ENCODE measurements around the gene ARHGAP20. TPM values are rescaled to one million over a fixed set of nuclear protein-coding genes. Genes with fewer than 3 reads are reported as not detected.

ARHGAP20 gene
- total and polyA plus RNA-seq, 2 of the 8 experiments (the other 6 are each of a cell fraction or from before 2014, with no cell fraction given) = 0.05 to 0.28 TPM

DNA sequence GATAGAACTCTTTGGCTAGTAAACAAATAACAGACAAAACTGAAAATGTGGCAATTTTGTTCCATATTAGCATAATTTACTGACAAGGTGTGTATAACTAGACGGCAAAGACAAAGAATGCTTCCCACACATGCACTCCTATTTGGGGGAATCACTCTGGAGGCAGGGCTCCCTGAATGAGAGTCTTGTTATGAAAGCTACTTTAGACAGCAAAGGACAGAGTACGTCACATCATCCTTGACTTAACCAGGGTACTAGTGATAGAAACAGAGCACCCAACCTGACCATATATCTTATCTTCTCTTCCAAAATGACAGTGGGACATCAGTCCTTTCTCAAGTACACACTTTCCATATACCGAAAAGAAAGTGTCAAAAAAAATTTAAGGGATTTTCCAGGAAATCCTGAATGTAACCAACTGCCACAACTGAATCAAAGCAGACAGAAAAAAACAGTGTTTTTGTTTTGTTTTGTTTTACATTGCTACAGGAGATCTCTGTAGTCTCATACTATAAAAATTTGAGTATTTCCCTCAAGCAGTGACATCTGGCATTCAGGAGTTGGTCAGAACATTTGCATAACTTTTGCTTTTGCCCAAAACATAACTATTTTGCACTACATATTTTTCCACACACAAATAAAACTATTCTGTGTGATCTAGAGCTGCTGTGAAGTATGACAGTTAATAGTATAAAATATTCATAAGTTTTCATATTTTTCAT, 98.9 kb downstream of the ARHGAP20 start:
- H2BK20ac ChIP-seq (ENCODE audit: low read length) = no peak overlapping the region
- no peak for DNase-seq (ENCODE audit: low read depth in 1 of 2, low spot score in 2 of 2)
- H4K20me1 ChIP-seq (replicated peaks in 1 of 2; ENCODE audit: control insufficient read depth in 1 of 2, insufficient read depth in 2 of 2, low read length in 2 of 2) = no peaks in the 10 kb centered on the region
- no peaks in the 10 kb centered on the region for H3K4me1 ChIP-seq (replicated peaks in 1 of 4; ENCODE audit: control insufficient read depth in 3 of 4, insufficient read depth in 4 of 4, low read length in 3 of 4)
- ChIA-PET POLR2A (ENCODE audit: partially characterized antibody) (no interaction called here), CTCF (ENCODE audit: partially characterized antibody) (no interaction called here)
- H2BK5ac ChIP-seq (ENCODE audit: low read depth, low read length) = no peak overlapping the region
- H3K9me3 ChIP-seq (ENCODE audit: insufficient read depth in 2 of 2, low read depth in 1 of 2, low read length in 1 of 2) = no peaks in the 10 kb centered on the region
- no peak overlapping the region for H3K56ac ChIP-seq (replicated peaks; ENCODE audit: insufficient read length, low read depth, low read length)
- no peak overlapping the region for H3K4ac ChIP-seq (replicated peaks; ENCODE audit: insufficient read length, low read depth, low read length)
- no peaks in the 10 kb centered on the region for H3K36me3 ChIP-seq (ENCODE audit: control insufficient read depth in 2 of 4, insufficient read depth in 4 of 4, low read length in 3 of 4)
- H2BK12ac ChIP-seq (ENCODE audit: low read depth, low read length) = no peak overlapping the region
- WGBS, 2 experiments (ENCODE audit: extremely low coverage in 1 of 2, insufficient coverage in 1 of 2, insufficient read length in 1 of 2, insufficient replicate concordance in 2 of 2, low coverage in 1 of 2, low lambda C conversion rate in 2 of 2, missing lambda C conversion rate in 1 of 2) = 89% methylated on average over 3 of the region's 3 CpGs; no CpG with 5 or more reads in 1 of the 2 experiments
- no peaks in the 10 kb centered on the region for H3K23me2 ChIP-seq (ENCODE audit: low read depth, low read length)
- H2BK15ac ChIP-seq (ENCODE audit: low read length) = no peak overlapping the region
- no peak overlapping the region for H2BK120ac ChIP-seq (replicated peaks; ENCODE audit: low read depth, low read length)
- no peak overlapping the region for H3K27ac ChIP-seq (ENCODE audit: low read depth, low read length)
- no peak overlapping the region for H4K5ac ChIP-seq (ENCODE audit: insufficient read length, low read depth, low read length)
- H4K91ac ChIP-seq (replicated peaks; ENCODE audit: insufficient read length, low read length) = no peak overlapping the region
- H3K23ac ChIP-seq (ENCODE audit: insufficient read length) = no peak overlapping the region
- no peak overlapping the region for H3K9ac ChIP-seq (replicated peaks in 1 of 4; ENCODE audit: extremely low read depth in 1 of 4, low read depth in 3 of 4, low read length in 3 of 4)
- no peaks in the 10 kb centered on the region for H3K79me2 ChIP-seq (ENCODE audit: control insufficient read depth in 1 of 2, insufficient read depth in 2 of 2, low read length in 2 of 2)
- H2AK5ac ChIP-seq (ENCODE audit: low read depth, low read length) = no peak overlapping the region
- H3K27me3 ChIP-seq (replicated peaks in 1 of 4; ENCODE audit: control insufficient read depth in 3 of 4, extremely low read depth in 1 of 4, insufficient read depth in 3 of 4, low read length in 3 of 4) = no peaks in the 10 kb centered on the region
- H3K79me1 ChIP-seq (ENCODE audit: low read depth, low read length) = no peaks in the 10 kb centered on the region
- H3K4me3 ChIP-seq (ENCODE audit: extremely low read depth in 1 of 4, insufficient read depth in 2 of 4, low read depth in 3 of 4, low read length in 4 of 4) = no peak overlapping the region
- no peak for FAIRE-seq
- no peak overlapping the region for H2AFZ ChIP-seq (ENCODE audit: low read length)
- no peak overlapping the region for H4K8ac ChIP-seq (ENCODE audit: extremely low read depth, insufficient read depth, low read length)
- H3K18ac ChIP-seq (ENCODE audit: extremely low read depth, low read length) = no peak overlapping the region
- no peak overlapping the region for H3K14ac ChIP-seq (ENCODE audit: insufficient read length)
- H3K4me2 ChIP-seq (ENCODE audit: insufficient read depth in 1 of 2, low read depth in 2 of 2, low read length in 2 of 2) = no peak overlapping the region
- no peak for TF ChIP-seq CREB1 (IDR thresholded peaks at IDR 0.05)
- no peak for TF ChIP-seq SIRT6 (IDR thresholded peaks at IDR 0.05; ENCODE audit: low read length)
- no peak for TF ChIP-seq SIN3A (conservative IDR thresholded peaks at IDR 0.05 in 1 of 2, IDR thresholded peaks at IDR 0.05 in 1 of 2; ENCODE audit: low read depth in 1 of 2, low read length in 2 of 2)
- TF ChIP-seq MAFK (IDR thresholded peaks at IDR 0.05; ENCODE audit: low read depth, low read length) = no peak
- TF ChIP-seq BACH1 (IDR thresholded peaks at IDR 0.05; ENCODE audit: low read length) = no peak
- no peak for TF ChIP-seq NRF1 (IDR thresholded peaks at IDR 0.05; ENCODE audit: low read depth, low read length)
- no peak for TF ChIP-seq CHD2 (IDR thresholded peaks at IDR 0.05; ENCODE audit: low read length)
- TF ChIP-seq, protein P1, sequence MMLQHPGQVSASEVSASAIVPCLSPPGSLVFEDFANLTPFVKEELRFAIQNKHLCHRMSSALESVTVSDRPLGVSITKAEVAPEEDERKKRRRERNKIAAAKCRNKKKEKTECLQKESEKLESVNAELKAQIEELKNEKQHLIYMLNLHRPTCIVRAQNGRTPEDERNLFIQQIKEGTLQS (IDR thresholded peaks at IDR 0.05; ENCODE audit: insufficient read depth, low read depth, low read length) = no peak
- TF ChIP-seq SP2 (IDR thresholded peaks at IDR 0.05; ENCODE audit: low read length) = no peak
- TF ChIP-seq RNF2 (IDR thresholded peaks at IDR 0.05; ENCODE audit: borderline replicate concordance, low read depth, low read length, missing control alignments, poor library complexity, severe bottlenecking) = no peak
- TF ChIP-seq JUND (IDR thresholded peaks at IDR 0.05; ENCODE audit: low read length) = no peak
- TF ChIP-seq TAF1 (IDR thresholded peaks at IDR 0.05; ENCODE audit: low read depth, low read length) = no peak
- no peak for TF ChIP-seq POU5F1 (IDR thresholded peaks at IDR 0.05; ENCODE audit: low read depth, low read length)
- TF ChIP-seq HDAC6 (IDR thresholded peaks at IDR 0.05; ENCODE audit: low read depth, low read length) = no peak

All from H1 (cell line).